Measurements from ENCODE around the gene PSMG2.

GRCh38 chr18:12689256-12689850 lies 13.5 kb upstream of the PSMG2 start:
- TF ChIP-seq CTCF (IDR thresholded peaks at IDR 0.05) (no peak), POLR2AphosphoS5 (IDR thresholded peaks at IDR 0.05) (no peak), POLR2A (IDR thresholded peaks at IDR 0.05) (no peak)

All from prostate gland (tissue), 2 donors.